K562 (cell line): Measurements from ENCODE around the gene HLA-DOA. TPM values are rescaled to one million over a fixed set of nuclear protein-coding genes. Genes with fewer than 3 reads are reported as not detected.

Experiments used
- ATAC-seq: fragments of 200-7000 bp; cut with Tn5 transposase; 3 replicates; pipeline ENCODE4 v1.9.1; 2020; ENCODE audit warnings: moderate library complexity
- BruUV-seq: library from RNA; stranded (reverse); fragments of 400-500 nt; replicated peaks from 2 replicates; lab custom pipeline; 2021; lab: Mats Ljungman, UMichigan
- CTCF ChIA-PET: fragments of 300-600 bp; formaldehyde crosslinking; extraction: SDS; loops from one replicate; lab custom pipeline; 2021; ENCODE audit warnings: low intra/inter-chr PET ratio; lab: Yijun Ruan, JAX
- POLR2A ChIA-PET: fragments of 300-600, 350-650 bp; sonication (Branson Sonifier 250); formaldehyde crosslinking; extraction: SDS; loops from one replicate; lab custom pipeline; 2021; ENCODE audit warnings: antibody characterized with exemption, inconsistent platforms; lab: Yijun Ruan, JAX
- DNase-seq, 4 experiments: peaks; one replicate each; pipeline versions ENCODE4 v3.0.0 to v3.0.0-alpha.2; 2011 to 2018; ENCODE audit warnings: low spot score in 3 of 4, mixed read lengths in 3 of 4; ENCODE audit errors: extremely low read depth in 1 of 4
- FAIRE-seq: peaks from 2 replicates; lab custom pipeline; 2011; peaks lifted over from hg19 to GRCh38; lab: Jason Lieb, UNC
- H2AFZ ChIP-seq: 2 replicates; pipeline ENCODE4 v1.6.0; 2011; ENCODE audit warnings: low read depth, low read length, control low read depth, inconsistent platforms
- H3K27ac ChIP-seq: fragments of 200-600 bp; 3 replicates; pipeline ENCODE4 v1.8.0; 2011; ENCODE audit warnings: low read depth, mild to moderate bottlenecking, control low read depth, inconsistent platforms, low read length, moderate library complexity, mixed read lengths; ENCODE audit errors: extremely low read depth
- H3K27me3 ChIP-seq, 2 experiments: fragments of 300-600 bp in 1 of 2; 2 replicates in 1 of 2; 3 replicates in 1 of 2; pipeline versions ENCODE4 v1.6.0 to v1.8.0; 2011; ENCODE audit warnings: inconsistent platforms in 2 of 2, low read length in 2 of 2, mild to moderate bottlenecking in 1 of 2, mixed read lengths in 1 of 2, moderate library complexity in 1 of 2; ENCODE audit not compliant: control insufficient read depth in 2 of 2, insufficient read depth in 2 of 2
- H3K36me3 ChIP-seq: fragments of 300-600 bp; 3 replicates; pipeline ENCODE4 v1.8.0; 2011; ENCODE audit warnings: mild to moderate bottlenecking, low read length, inconsistent platforms; ENCODE audit not compliant: control insufficient read depth, insufficient read depth
- H3K4me1 ChIP-seq, 2 experiments: fragments of 200-600 bp in 1 of 2; replicated peaks in 1 of 2; 2 replicates in 1 of 2; 3 replicates in 1 of 2; pipeline versions ENCODE4 v1.5.1 to v1.8.0; 2011; ENCODE audit warnings: inconsistent platforms in 2 of 2, low read length in 2 of 2, mild to moderate bottlenecking in 1 of 2, mixed read lengths in 1 of 2, moderate library complexity in 1 of 2; ENCODE audit not compliant: control insufficient read depth in 2 of 2, insufficient read depth in 2 of 2
- H3K4me2 ChIP-seq: 2 replicates; pipeline ENCODE4 v1.6.1; 2011; ENCODE audit warnings: low read length, control low read depth, inconsistent platforms, mixed read lengths; ENCODE audit not compliant: insufficient read depth
- H3K4me3 ChIP-seq: fragments of 200-600 bp; sonication (generic), shearing (Covaris generic); 2 replicates; pipeline ENCODE4 v1.5.1; 2016; ENCODE audit warnings: control low read depth, inconsistent platforms
- H3K79me2 ChIP-seq: fragments of 200-600 bp; 3 replicates; pipeline ENCODE4 v1.8.0; 2011; ENCODE audit warnings: low read length, inconsistent platforms; ENCODE audit not compliant: control insufficient read depth, insufficient read depth
- H3K9ac ChIP-seq, 2 experiments: 2 replicates each; pipeline versions ENCODE4 v1.6.0 to v1.6.1; 2011; ENCODE audit warnings: low read depth in 2 of 2, low read length in 2 of 2, control low read depth in 1 of 2, inconsistent platforms in 1 of 2, mild to moderate bottlenecking in 1 of 2, mixed read lengths in 1 of 2; ENCODE audit not compliant: insufficient read depth in 1 of 2
- H3K9me1 ChIP-seq: one replicate; pipeline ENCODE4 v1.6.0; 2011; ENCODE audit warnings: inconsistent platforms, mild to moderate bottlenecking, low read length, moderate library complexity; ENCODE audit not compliant: control insufficient read depth, insufficient read depth
- H3K9me3 ChIP-seq: replicated peaks from 2 replicates; pipeline ENCODE4 v1.5.1; 2011; ENCODE audit warnings: low read depth, low read length, inconsistent platforms; ENCODE audit not compliant: control insufficient read depth, insufficient read depth
- H4K20me1 ChIP-seq: replicated peaks from 2 replicates; pipeline ENCODE4 v1.6.1; 2011; ENCODE audit warnings: low read length, inconsistent platforms, mixed read lengths; ENCODE audit not compliant: control insufficient read depth, insufficient read depth
- BRCA1 ChIP-seq, 2 experiments: fragments of 450-650 bp in 1 of 2; sonication (generic) in 1 of 2; formaldehyde crosslinking in 1 of 2; IDR thresholded peaks; 2 replicates each; pipeline versions ENCODE4 v1.5.0 to v1.6.1; 2017 to 2020; ENCODE audit warnings: mild to moderate bottlenecking in 1 of 2, missing genetic modification reagents in 1 of 2
- FOS ChIP-seq: IDR thresholded peaks from 3 replicates; pipeline ENCODE4 v1.6.1; 2011; ENCODE audit not compliant: insufficient read length; ENCODE audit errors: extremely low read depth
- HMGN3 ChIP-seq: IDR thresholded peaks from 2 replicates; pipeline ENCODE4 v1.6.1; 2011; ENCODE audit warnings: borderline replicate concordance, low read depth, mild to moderate bottlenecking, mixed read lengths, low read length; ENCODE audit not compliant: insufficient read length; ENCODE audit errors: extremely low read depth
- HNRNPH1 ChIP-seq: fragments of 200-400 bp; formaldehyde crosslinking; optimal IDR thresholded peaks from 2 replicates; pipeline ENCODE3; 2017; ENCODE audit warnings: low read depth, mild to moderate bottlenecking, low read length, moderate library complexity
- NONO ChIP-seq, 2 experiments: fragments of 200-400 bp in 1 of 2; fragments of 450-650 bp in 1 of 2; formaldehyde crosslinking in 1 of 2; IDR thresholded peaks; 2 replicates each; pipeline ENCODE4 v1.6.1; 2017; ENCODE audit warnings: low read depth in 2 of 2, mild to moderate bottlenecking in 2 of 2, moderate library complexity in 2 of 2, low read length in 1 of 2
- ZBTB5 ChIP-seq: fragments of 450-650 bp; IDR thresholded peaks from 2 replicates; pipeline ENCODE4 v1.6.1; 2017; ENCODE audit warnings: antibody characterized with exemption
- ZNF766 ChIP-seq: fragments of 200-800 bp; sonication (Bioruptor generic); conservative IDR thresholded peaks from 2 replicates; pipeline ENCODE4 v1.6.1; 2016; ENCODE audit warnings: missing genetic modification characterization, missing compliant biosample characterization
- WGBS: fragments of 100-300 bp; shearing (Covaris generic); methylation state at CpG from one replicate; pipeline ENCODE4 v1.1.6; 2016; ENCODE audit warnings: low coverage, mixed read lengths; ENCODE audit not compliant: insufficient coverage; ENCODE audit errors: missing lambda C conversion rate; 5-methylcytosine and 5-hydroxymethylcytosine counted together
- in situ Hi-C: fragments of 300-500 bp; cut with MboI; formaldehyde crosslinking; loops from 4 replicates; pipeline ENCODE4 v1.15.0; 2018; ENCODE audit warnings: inconsistent platforms, mixed read lengths
- intact Hi-C: fragments of 100-400 bp; cut with micrococcal nuclease; formaldehyde crosslinking; loops from 2 replicates; pipeline ENCODE4 v1.14.2; 2022
- polyA plus RNA-seq, 8 experiments: library from polyadenylated mRNA; depleted of rRNA in 4 of 8; stranded (reverse) in 5 of 8; unstranded in 3 of 8; fragments of >200 nt; fragmentation: Nextera tagmentation in 2 of 8; fragmentation: Illumina TruSeq in 1 of 8; extraction: Ambion mirVana in 2 of 8; extraction: Trizol in 1 of 8; gene quantifications; 2 replicates each; pipeline versions ENCODE4 v1.2.1 to v1.2.3, GENCODE V29; 2011 to 2014; ENCODE audit warnings: inconsistent platforms in 1 of 8, missing spikeins in 1 of 8
- total RNA-seq, 7 experiments: library from RNA; depleted of rRNA in 6 of 7; stranded (reverse); fragments of >200 nt in 6 of 7; fragmentation: Illumina TruSeq in 2 of 7; extraction: Trizol in 2 of 7; gene quantifications; 2 replicates each; pipeline versions ENCODE4 v1.2.1 to v1.2.3, GENCODE V29; 2011 to 2021; ENCODE audit warnings: low replicate concordance in 1 of 7
- TF ChIP-seq, protein P1 (sequence below): fragments of 450-650 bp; IDR thresholded peaks from 2 replicates; pipeline ENCODE4 v1.6.1; 2014; ENCODE audit warnings: low read depth, mild to moderate bottlenecking, moderate library complexity, borderline replicate concordance

HLA-DOA gene
- total and polyA plus RNA-seq, 9 of the 15 experiments (the other 6 are each of a cell fraction or from before 2014, with no cell fraction given), result 0.07 TPM; not detected in 8

- Histone ChIP-seq H3K4me1 (no peaks in the 10 kb centered on the region), H3K27me3 (peaks cover 0 to 2% of the 10 kb centered on the region in 2 experiments; a peak in 2 of 5 replicates), H3K4me3 (no peak overlapping the region), H3K9me3 (no peaks in the 10 kb centered on the region; the same call in 1 of the 2 replicates), H3K4me2 (no peak overlapping the region), H3K9me1 (no peaks in the 10 kb centered on the region), H3K79me2 (no peaks in the 10 kb centered on the region), H3K9ac (no peak overlapping the region), H4K20me1 (no peaks in the 10 kb centered on the region), H2AFZ (no peak overlapping the region), H3K27ac (no peak overlapping the region), H3K36me3 (no peaks in the 10 kb centered on the region)
- TF ChIP-seq BRCA1 (IDR thresholded peaks at IDR 0.05), result no peak
- no peak for TF ChIP-seq BRCA1 (CRISPR knock-in tag; IDR thresholded peaks at IDR 0.05)
- no peak for TF ChIP-seq ZNF766
- TF ChIP-seq, protein P1, sequence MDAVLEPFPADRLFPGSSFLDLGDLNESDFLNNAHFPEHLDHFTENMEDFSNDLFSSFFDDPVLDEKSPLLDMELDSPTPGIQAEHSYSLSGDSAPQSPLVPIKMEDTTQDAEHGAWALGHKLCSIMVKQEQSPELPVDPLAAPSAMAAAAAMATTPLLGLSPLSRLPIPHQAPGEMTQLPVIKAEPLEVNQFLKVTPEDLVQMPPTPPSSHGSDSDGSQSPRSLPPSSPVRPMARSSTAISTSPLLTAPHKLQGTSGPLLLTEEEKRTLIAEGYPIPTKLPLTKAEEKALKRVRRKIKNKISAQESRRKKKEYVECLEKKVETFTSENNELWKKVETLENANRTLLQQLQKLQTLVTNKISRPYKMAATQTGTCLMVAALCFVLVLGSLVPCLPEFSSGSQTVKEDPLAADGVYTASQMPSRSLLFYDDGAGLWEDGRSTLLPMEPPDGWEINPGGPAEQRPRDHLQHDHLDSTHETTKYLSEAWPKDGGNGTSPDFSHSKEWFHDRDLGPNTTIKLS, result no peak
- no peak for TF ChIP-seq FOS
- no peak for TF ChIP-seq HMGN3
- TF ChIP-seq ZBTB5, result no peak
- TF ChIP-seq HNRNPH1, result no peak
- no peak for TF ChIP-seq NONO (IDR thresholded peaks at IDR 0.05; ENCODE audit: low read depth in 2 of 2, low read length in 1 of 2)
- ChIA-PET POLR2A (interaction anchor here (0.6 to 1.7 kb wide), 3 partner anchors 10 to 160 kb away, joined by 3 to 4 read pairs (median 3); no protein-coding TSS in a partner anchor), CTCF (interaction anchor here (0.6 kb wide), 1 partner anchor 88 kb away, joined by 3 read pairs; no protein-coding TSS in a partner anchor)
- in situ Hi-C loops, result no loop called here
- intact Hi-C loops, result no loop called here
- DNase-seq (no peak), ATAC-seq (no peak), FAIRE-seq (no peak)
- no TSS peak for BruUV-seq
- 0% methylated on average over 6 of the region's 6 CpGs for WGBS
Measured at GRCh38 chr6:33057222-33058150, 48.1 kb upstream of the HLA-DOA start.
